ENCODE measurements around the gene OR5D14.

DNA sequence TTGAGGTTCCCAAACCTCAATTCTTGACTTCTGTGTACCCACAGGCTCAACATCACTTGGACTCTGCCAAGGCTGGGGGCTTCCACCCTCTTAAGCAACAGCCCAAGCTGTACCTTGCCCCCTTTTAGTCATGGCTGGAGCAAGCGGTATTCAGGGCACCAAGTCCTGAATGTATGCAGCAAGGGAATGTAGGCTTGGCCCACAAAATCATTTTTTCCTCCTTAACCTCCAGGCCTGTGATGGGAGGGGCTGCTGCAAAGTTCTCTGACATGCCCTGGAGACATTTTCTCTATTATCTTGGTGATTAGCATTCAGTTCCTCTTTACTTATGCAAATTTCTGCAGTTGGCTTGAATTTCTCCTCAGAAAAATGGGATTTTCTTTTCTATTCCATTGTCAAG is 10.9 kb downstream of the OR5D14 start:
- TF ChIP-seq, protein P1, sequence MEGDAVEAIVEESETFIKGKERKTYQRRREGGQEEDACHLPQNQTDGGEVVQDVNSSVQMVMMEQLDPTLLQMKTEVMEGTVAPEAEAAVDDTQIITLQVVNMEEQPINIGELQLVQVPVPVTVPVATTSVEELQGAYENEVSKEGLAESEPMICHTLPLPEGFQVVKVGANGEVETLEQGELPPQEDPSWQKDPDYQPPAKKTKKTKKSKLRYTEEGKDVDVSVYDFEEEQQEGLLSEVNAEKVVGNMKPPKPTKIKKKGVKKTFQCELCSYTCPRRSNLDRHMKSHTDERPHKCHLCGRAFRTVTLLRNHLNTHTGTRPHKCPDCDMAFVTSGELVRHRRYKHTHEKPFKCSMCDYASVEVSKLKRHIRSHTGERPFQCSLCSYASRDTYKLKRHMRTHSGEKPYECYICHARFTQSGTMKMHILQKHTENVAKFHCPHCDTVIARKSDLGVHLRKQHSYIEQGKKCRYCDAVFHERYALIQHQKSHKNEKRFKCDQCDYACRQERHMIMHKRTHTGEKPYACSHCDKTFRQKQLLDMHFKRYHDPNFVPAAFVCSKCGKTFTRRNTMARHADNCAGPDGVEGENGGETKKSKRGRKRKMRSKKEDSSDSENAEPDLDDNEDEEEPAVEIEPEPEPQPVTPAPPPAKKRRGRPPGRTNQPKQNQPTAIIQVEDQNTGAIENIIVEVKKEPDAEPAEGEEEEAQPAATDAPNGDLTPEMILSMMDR (IDR thresholded peaks at IDR 0.05; ENCODE audit: insufficient read depth, low read length), result no peak
- no peak for TF ChIP-seq SPI1 (IDR thresholded peaks at IDR 0.05; ENCODE audit: borderline replicate concordance, low read depth)
- no peak for TF ChIP-seq POLR2AphosphoS5 (IDR thresholded peaks at IDR 0.05; ENCODE audit: low read depth)
- no peak for TF ChIP-seq REST (IDR thresholded peaks at IDR 0.05; ENCODE audit: insufficient replicate concordance, low read depth)
- no peak for TF ChIP-seq GABPA (IDR thresholded peaks at IDR 0.05; ENCODE audit: low read depth)
